Inflammatory macrophage treated with lipopolysaccharide for 1 hour (primary cell): ENCODE data around the gene INO80B.

ENCODE experiments used
- DNase-seq, 2 donors: peaks; one replicate each; pipeline ENCODE4 v3.0.0-alpha.2; 2020 to 2022

The INO80B gene

GRCh38 chr2:74503506-74504475 is 48.9 kb downstream of the INO80B start:
- no peak for DNase-seq

DNA sequence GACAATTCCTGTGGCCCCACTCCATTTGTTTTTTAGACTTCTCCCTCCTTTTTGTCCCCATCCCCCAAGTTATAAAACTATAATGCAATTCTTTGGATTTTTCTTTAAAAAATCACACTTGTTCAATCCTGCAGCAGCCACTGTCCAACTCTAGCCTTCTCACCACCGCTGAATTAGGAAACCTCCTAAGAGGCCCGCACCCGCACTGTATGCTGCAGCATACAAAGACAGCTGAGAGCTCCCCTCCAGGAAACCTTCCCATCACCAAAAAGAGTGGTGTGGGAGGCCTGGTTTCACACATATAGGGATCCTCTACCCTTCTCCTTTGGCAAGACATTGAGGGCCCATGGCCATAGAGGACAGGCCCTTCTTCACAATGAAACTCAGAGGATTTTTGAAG is 49.7 kb downstream of the INO80B start:
- no peak for DNase-seq

GRCh38 chr2:74505448-74506246 is 50.8 kb downstream of the INO80B start:
- no peak for DNase-seq

DNA sequence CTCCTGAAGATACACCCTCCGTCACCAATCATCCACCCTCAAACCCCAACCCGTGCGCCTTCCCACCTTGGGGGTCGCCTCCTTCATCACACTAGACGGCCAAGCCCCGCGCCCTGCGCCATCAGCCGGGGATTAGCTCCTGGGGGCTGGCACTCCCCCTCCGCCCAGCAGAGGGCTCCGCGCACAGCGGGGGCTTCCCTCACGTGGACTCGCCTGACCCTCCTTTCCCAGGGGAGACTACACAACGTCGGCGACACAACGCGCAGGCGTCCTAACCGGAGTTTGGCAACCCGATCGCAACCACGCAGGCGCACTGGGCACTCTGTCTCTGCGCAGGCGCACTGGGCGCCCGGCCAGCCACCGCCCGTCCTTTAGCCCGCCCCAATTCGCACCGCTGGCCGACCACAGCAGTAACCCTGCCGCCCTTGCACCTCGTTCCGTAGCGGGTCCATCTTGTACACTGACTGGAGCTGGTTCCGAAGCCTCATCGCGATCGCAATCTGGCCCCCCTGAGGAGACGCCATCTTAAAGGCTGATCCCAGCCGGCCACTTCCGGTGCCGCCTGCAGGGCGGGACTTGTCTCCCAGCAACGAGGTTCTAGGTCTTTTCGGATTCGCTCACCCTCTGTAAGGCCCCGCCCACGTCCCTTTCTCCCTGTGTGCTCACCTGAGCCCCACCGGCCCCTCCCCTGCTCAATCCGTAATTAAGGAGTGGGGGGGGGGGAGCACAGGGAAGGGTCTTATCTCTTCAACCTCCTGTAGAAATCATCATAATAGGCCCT is 52.4 kb downstream of the INO80B start, which contains the start of gene PCGF1:
TSS of gene PCGF1 (minus strand) at position 551 of the 781 bp plus-strand sequence. CDS start at position 524, 27 bp downstream.
- peak; percentile 96 to 99 for DNase-seq
